GM21723 (cell line): ENCODE results near the gene NAALADL1.

Source experiments
- ATAC-seq: cut with Tn5 transposase; IDR thresholded peaks from one replicate; pipeline ENCODE4 v1.9.1; 2021; ENCODE audit warnings: mild to moderate bottlenecking, moderate library complexity; ENCODE audit not compliant: unreplicated experiment

The NAALADL1 gene

DNA sequence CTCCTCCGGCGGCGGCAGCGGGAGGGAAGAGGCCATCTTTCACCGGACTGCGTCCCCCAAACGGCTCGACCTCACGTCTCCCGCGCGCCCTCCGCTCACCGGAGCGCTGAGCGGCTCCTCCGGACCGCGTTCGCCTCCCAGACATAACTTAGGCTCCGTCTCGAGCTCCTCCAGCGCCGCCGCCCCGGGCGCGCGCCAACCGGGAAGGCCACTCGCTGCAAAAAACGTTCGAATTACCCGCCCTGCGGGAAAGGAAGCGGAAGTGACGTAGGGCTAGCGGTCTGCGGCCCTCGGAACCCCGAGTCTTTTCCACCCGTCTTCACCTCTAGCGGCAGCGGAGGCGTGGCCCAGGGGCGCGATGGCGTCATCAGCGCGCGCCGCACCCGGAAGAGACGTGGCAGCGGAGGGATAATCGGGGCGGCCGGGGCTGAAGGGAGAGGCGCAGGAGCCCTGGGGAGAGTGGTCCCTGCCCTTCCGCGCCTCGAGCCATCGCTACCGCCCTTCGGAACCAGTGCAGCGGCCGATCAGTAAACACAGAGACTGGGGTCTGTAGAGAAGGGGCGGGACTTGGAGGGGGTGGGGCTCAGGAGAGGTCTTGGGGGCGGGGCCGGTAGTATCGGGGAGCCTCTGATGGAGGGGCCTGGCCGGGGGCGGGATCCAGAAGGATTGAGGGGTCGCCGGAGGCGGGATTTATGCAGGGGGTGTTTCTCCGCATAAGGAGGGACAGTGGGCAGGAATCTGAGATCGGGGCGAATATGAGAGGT lies 25.7 kb upstream of the NAALADL1 start, which contains the start of the genes CDCA5 and ZFPL1:
CDCA5 (minus strand) TSS at position 207 of the 764 bp plus-strand sequence; CDS start at position 145, 62 bp downstream.
ZFPL1 (plus strand) TSS at position 389 of the 764 bp plus-strand sequence. CDS start 477 bp downstream, outside the sequence.
- peak; percentile 69 for ATAC-seq

DNA sequence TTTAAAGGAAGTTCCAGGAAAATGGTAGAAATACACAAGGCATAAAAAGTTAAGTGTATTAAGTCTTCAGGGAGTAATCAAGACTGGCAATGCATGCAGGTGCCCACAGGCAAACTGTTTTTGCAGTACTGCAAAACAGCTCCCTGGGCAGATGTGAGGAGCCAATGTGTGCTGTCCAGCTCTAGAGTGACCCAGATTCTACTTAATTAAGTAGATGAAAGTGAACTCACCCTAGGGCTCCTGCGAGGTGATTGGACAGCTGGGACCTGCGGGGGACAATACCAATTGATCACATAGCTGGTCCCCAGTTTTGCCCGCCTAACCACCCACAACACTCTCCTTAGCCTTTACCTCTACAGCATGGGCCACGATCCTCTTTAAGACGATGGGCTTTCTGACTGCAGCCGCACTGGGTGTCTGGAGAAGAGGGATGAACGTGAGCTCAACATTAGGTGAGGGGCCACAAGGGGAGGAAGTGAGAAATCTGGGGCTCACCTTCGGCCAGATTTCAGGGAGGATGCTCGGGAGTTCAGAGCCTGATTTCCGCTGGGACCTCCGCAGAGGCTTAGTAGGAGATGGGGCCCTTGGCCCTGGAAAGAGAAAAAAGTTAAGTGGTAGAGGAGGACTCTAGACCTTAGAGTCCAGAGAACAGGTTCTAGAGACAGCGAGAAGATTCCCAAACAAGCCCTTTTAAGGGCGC lies 24.9 kb upstream of the NAALADL1 start:
- ATAC-seq: peak; percentile 18

DNA sequence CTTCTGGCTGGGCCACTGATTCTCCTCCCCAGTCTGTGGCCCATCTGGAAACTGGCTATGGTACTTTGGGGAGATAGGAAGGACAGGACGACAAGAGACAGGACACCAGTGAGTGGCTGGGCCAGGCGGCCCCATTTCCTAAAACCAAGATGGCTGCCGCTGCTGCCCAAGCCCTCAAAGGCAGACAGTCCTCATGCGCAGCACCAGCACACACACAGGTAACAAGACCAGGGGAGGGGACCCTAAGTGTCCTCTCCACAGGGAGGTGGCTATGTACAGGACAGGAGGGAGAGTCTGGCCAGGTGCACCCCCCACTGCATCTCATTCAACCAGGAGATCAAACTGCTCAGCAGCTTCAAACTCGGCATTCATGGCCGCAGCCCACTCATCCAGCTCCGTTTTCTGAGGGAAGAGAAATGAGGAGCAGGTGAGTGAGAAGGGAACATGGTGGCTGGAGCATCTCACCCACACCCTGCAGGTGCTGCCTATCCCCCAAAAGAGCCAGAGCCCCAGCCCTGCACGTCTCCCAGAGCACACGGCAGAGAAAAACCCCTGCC lies 20.5 kb upstream of the NAALADL1 start:
- ATAC-seq: no peak

DNA sequence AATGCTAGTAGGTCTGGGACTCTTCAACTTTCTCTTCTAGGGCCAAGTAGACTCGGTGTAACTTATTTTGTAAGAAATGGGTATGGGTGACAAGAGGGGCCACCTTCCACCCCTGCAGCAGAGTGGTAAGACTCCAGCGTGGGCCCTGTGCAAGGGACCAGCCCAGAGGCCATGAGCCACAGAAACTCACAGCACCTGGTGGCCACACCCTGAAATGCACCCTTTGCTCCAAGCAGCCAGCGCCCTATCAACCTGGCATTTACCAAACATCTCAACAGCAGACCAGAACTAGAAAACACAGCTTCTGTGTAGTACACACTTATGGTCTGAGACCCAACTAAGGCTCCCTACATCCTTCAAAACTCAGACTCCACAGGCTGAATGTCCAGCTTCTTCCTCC lies 19.8 kb upstream of the NAALADL1 start:
- ATAC-seq: peak; percentile 50

DNA sequence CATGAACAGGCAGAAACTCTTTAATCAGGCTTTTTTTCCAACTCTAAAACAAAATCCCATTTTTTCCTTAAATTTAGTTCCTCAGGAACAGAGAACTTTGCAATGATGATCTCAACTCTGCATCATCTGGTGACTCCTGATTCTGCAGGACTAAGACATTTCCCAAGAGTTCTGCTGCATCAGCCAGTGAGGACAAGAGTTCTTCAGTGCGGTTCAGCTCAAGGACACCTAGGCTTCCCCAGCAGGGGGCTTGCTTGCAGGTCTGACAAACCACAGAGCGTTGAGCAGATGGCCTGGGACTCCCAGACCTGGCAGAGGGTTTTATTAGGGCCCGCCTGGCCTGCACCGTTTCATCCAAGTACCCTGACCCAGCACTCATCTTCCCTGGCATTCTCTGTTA lies 19.1 kb upstream of the NAALADL1 start:
- ATAC-seq: no peak

DNA sequence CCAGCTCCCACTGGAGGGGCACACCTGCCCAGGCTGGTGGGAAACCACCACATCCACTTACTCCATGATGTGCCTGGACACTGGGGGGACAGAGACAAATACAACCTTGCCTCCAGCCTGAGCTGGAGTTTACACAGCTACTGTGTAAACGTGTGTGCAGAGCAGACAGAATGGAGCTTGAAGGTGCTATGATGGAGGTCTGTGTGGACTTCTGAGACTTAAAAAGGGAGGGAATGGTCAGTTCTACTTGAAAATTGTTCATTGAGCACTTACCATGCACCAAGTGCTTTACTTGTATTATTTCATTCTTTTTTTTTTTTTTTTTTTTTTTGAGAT lies 14.2 kb upstream of the NAALADL1 start:
- ATAC-seq: no peak

DNA sequence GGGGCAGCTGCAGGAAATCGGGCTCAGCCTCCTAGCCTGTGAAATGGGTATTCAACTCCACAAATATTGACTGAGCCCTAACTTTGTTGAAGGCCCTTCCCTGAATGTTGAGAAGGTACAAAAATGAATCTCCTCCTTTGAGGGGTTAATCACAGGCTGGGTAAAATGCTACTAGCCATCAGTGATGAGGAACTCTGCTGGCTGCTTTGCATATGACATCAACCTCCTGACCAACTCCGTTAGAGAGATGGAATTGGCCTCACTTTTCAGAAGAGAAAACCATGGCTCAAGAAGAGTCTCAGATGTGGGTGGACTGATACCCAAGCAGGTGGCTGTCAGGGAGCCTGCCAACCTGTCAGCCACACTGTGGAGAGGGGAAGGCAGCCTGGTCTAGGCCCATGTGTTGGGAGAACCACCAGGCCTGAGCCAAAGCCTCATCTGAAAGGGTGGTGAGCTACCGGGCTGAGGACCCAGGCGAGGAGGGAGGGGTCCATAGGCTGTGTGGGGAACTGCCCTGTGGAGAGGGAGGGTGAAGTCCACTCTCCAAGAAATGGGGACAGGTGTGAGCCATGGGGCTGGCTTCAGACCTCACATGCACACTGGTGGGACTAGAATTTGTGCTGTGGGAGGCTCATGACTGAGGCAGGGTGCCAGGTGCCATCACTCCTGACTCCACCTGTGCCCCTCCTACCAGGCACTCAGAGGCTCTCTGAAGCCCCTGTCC lies 13.7 kb upstream of the NAALADL1 start:
- ATAC-seq: no peak

DNA sequence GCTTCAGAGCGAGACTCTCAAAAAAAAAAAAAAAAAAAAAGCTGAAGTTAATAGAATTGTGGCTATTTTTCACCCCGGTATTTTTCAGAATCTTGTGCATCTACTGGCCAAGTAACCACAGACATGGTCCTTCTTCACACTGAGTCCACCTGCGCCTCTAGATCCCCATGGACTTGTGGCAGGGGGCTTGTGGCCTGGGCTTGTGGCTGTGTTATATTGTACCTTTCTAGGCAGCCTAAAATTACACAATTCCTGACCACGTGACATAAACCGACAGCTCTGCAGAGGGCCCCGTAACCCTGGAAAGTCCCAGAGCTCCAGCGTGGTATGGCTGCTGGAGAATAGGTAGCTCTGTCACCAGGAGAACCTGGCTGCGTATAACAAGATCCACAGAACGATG lies 10.9 kb upstream of the NAALADL1 start:
- ATAC-seq: no peak

DNA sequence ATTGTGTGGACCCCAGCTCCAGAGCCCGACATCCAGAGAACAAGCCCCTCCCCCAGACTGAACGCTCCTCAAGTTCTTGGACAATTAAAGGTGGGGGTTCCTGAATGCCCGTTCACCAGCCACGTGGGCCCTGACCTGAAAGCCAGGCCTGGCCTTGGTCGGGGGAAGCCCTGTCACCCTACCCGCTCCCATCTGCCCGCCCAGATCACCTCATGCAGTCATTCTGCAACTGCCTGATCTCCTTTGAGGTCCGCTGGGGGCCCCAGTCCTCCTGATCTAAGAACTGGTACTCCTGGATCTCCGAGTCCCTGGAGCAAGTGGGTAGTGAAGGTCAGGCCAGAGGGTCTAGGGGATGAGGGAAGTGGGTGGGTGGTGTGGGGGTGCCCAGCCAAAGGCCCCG lies 9.1 kb upstream of the NAALADL1 start:
- ATAC-seq: no peak

DNA sequence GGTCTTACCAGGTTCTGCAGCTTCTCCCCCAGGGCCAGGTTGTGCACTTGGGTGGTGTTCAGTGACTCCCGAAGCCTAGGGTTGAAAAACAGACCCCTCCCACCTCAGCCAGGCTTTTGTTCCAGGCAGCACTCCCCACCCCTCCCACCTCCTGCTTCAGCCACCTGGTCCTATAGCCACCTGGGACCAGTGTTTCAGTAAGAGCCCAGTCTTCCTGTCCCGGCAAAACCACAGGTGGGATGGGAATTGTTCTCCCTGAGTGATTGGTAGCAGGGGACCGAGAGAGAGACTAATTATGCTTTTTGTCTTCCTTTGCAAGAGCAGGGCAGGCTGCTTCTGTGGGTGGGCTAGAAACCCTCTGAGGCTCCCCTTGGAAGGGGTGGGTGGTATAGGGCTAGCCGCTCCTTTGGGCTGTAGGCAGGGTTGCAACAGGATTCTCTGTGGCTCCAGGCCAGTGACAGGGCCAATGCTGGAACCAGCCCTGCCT lies 8.5 kb upstream of the NAALADL1 start:
- no peak for ATAC-seq

DNA sequence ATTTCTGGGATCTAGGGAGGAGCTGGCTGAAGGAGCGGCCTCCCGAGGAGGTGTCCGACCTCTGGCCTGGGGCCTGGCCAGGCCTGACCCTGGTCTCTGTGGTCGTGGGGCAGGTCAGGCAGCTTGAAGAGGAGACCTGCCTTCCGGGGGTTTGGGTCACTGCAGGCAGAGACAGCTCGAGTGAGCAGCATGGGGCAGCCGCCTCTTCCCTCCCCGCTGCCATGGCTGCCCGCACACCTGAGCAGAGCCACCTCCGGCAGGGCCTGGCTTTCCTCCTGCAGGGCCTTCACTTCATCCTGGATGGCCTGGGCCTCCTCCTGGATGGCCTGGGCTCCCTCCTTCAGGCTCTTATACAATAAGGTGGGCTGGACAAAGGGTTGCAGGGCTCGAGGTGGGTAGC lies 8.0 kb upstream of the NAALADL1 start:
- ATAC-seq: no peak

DNA sequence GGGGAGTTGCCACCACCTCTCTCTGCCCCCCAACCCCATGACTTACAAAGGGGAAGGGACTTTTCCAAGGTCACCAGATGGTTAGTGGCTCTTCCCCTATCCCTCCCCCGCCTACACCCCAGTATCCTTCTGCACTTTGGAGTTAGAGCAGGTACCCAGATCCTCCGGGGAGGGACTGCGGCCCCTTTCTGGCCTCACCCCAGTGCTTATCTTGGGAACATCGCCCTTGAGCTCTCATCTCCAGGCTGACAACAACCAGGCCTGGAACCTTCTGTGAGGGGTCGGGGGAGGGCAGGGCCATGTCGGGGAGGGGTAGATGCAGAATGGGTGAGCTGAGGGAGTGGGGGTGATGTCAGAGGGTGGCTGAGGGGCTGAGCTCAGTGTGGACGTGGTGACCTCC lies 7.5 kb upstream of the NAALADL1 start:
- ATAC-seq: no peak

DNA sequence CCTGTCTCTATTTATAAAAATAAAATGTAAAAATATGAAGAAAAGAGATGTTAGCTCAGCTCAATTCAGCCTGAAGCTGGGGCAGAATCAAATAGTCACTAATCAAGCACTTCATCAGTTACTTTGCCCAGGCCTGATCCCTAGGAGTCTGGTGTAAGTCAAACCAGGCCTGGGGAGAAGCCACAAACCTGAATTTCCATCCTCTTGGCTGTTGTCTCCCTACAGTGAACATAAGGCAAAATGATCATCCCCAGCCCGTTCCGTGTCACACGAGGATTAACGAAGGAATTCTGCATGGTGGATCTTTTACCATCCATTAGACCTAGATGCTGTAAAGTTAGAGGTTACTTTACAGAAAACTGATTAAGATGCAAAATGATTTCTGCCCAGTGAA lies 6.5 kb upstream of the NAALADL1 start:
- no peak for ATAC-seq

DNA sequence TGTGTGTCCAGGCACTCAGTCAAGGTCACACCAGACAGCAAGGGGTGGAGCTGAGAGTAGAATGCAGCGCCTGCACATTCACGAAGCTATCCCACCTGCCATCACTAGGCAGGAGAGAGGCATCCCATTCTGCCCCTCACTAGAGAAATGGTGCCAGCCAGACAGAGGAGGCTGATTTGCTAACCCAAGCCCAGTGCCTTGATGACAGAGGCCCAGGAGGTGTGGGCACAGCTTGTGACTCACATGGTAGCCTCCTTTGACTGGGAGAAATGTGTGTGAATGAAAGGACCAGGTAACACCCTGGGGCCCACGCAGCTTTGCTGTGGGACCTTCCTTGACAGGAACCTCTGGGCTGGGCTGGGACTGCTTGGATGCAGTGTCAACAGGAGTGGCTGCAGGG lies 5.2 kb upstream of the NAALADL1 start:
- ATAC-seq: no peak

DNA sequence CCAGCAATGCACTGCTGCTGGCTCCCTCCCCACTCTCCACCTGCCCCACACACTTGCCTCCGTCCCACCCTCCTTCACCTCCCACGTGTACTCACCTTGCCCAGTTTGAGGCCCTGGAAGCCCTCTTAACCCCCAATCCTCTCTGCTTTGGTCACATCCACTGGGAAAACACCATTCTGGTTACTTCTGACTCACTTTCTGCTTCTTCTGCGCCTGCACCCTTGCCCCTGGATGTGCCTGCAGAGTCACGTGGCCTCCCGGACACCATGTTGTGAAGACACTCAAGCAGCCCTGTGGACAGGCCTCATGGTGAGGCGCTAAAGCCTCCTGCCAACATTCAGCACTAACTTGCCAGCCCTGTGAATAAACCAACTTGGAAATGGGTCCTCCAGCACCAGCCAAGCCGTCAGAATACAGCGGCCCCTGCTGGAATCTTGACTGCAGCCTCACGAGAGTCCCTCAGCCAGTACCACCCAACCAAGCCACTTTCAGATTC lies 2.6 kb upstream of the NAALADL1 start:
- no peak for ATAC-seq

DNA sequence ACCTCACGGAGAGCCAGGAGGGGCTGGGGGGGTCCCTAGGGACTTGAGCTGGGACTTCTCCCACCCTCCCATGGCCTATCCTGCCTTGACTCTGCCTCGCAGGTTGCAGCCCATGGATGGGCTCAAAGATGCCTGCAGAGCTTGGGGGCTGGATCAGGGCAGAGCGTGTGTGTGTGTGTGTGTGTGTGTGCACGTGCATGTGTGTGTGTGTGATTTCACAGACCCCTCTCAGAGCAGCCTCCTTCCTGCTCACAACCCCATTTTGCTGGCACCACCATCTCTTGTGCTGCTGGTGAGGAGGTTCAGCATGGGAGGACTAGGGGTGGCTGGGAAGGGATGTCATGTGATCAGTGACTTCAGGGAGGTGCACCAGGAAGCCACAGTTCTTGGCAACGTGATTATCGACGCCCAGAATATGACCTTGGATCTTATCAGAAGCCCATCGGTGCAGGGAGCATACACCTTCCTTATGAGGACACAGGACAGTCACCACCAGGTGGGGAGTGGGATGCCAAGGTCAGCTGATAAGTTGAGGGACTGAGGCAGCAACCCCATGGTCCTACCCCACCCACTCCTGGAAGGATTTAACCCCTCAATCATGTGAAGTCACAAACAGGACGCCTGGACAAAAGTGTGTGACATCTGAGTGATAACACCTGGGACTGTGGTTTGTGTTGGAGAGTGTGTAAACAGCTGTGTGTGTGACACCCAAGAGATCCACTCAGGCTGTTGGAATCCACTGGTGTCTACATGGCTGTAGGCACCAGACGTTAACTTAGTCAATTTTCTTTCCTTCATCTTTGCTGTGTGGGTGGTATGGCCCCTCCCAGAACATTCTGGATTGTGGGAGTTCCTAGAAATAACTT lies 1.8 kb upstream of the NAALADL1 start:
- ATAC-seq: no peak

DNA sequence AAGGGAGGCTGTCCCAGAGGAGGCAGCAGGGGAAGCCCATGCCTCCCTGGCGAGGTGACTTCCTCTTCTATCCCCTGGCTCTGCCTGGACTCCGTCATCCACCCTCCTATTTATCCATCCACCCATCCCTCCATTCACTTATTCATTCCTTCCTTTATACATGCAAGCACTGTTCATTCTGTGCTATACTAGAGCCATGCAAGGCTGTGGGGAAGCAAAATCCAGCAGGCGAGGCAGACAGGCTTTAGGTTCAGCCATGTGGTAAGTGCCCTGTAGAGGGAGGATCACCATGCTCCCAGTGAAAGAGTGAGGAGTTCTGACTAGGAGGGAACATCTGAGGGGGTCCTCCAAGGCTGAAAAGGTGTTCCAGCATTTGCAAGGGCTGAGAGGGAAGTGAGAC lies 1.2 kb upstream of the NAALADL1 start:
- ATAC-seq: no peak

DNA sequence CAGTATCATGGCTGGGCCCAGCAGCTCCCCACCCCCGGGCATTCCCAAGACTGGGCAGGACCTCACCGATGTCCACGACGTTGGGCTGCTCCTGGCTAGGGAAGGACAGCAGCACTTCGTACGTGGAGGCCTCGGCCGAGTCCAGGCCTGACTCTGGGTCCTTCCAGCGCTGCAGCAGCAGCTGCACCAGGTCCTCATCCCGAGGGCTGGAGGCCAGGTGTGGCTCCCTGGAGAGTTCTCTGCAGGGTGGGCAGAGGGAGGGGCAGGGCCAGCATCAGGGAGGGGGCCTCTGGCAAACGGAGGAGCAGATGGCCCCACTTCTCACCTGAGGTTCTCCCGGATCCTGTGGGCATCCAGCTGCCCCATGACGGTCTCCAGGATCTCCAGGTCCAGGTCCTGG lies 341 bp downstream of the NAALADL1 start:
- no peak for ATAC-seq

DNA sequence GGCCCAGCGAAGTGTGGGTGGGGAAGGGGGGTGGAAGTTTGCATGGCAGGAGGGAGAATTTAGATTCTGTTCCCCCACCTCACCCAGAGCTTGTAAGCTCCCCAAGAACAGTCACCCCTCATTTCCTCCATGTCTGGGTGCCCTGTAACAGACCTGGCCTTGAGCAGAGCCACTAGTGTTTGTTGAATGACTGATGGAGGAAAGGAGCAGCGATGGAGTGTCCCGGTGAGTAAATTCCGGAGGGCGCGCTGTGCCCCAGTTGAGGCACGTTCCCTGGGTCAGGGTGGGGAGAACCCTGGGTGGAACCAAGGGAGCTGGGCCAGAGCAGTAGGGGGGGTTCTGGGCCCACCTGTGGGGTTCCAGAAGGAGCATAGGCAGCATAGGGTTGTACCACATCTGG lies 827 bp downstream of the NAALADL1 start:
- ATAC-seq: no peak

DNA sequence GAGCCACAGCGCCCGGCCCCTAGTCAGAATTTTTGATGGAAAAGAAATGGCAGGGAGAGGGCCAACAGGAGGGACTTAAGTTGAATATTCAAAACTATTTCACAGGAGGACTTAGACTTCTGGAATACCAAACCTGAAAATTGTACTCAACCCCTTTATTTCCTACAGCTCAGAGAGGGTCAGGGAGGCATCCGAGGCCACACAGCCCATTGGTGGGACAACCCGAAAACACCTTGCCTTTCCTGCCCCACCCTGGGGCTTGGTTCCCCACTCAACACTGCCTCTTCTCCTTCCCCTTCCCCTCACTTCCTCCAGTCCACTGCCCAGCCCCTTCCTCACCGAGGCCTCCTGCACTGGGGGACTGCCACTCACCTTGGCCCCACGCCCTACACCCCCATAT lies 1.4 kb downstream of the NAALADL1 start:
- no peak for ATAC-seq
